Measurements from ENCODE around the gene KCNG2. TPM values are rescaled to one million over a fixed set of nuclear protein-coding genes. Genes with fewer than 3 reads are reported as not detected.

KCNG2 gene
- total RNA-seq, 2 donors from 2014 or later: not detected

GRCh38 chr18:79930020-79930642 lies 132.4 kb downstream of the KCNG2 start:
- TF ChIP-seq POLR2A (IDR thresholded peaks at IDR 0.05) (no peak), CTCF (IDR thresholded peaks at IDR 0.05) (no peak)
- H3K9me3 ChIP-seq: peaks cover 0 to 18% (median 0%) of the 10 kb centered on the region in 3 donors
- H3K27me3 ChIP-seq: no peaks in the 10 kb centered on the region
- ATAC-seq: no peak
- H3K36me3 ChIP-seq (replicated peaks in 1 of 2; ENCODE audit: insufficient read depth in 1 of 2, low read depth in 2 of 2): no peaks in the 10 kb centered on the region
- no peak overlapping the region for H3K4me3 ChIP-seq
- WGBS, 2 donors: 90 to 98% methylated on average over 2 of the region's 2 CpGs
- no peak overlapping the region for H3K27ac ChIP-seq
- intact Hi-C loops (cut with DNase I): loop anchor here (10.0 kb wide), 1 partner anchor 55 kb away; the partner anchor contains the start of gene TXNL4A
- H3K4me1 ChIP-seq: peaks cover 41% of the 10 kb centered on the region
- DNase-seq: no peak

GRCh38 chr18:79931475-79931874 lies 133.7 kb downstream of the KCNG2 start:
- no peaks in the 10 kb centered on the region for H3K36me3 ChIP-seq (replicated peaks in 1 of 2; ENCODE audit: insufficient read depth in 1 of 2, low read depth in 2 of 2)
- peaks cover 0 to 18% (median 0%) of the 10 kb centered on the region in 3 donors for H3K9me3 ChIP-seq
- no peak overlapping the region for H3K27ac ChIP-seq
- DNase-seq (peak in 2 of 4 donors; percentile 1 to 4), ATAC-seq (no peak)
- peaks cover 31% of the 10 kb centered on the region for H3K4me1 ChIP-seq
- TF ChIP-seq POLR2A (IDR thresholded peaks at IDR 0.05) (no peak), CTCF (IDR thresholded peaks at IDR 0.05) (no peak)
- no peaks in the 10 kb centered on the region for H3K27me3 ChIP-seq
- WGBS, 2 donors: 97 to 100% methylated on average over 2 of the region's 2 CpGs
- H3K4me3 ChIP-seq: no peak overlapping the region
- intact Hi-C loops (cut with DNase I): loop anchor here (10.0 kb wide), 1 partner anchor 53 kb away; the partner anchor contains the start of gene TXNL4A

GRCh38 chr18:79932907-79933306 lies 135.2 kb downstream of the KCNG2 start:
- WGBS, 2 donors: 92 to 96% methylated on average over 3 of the region's 3 CpGs

GRCh38 chr18:79933765-79934164 lies 136.0 kb downstream of the KCNG2 start:
- peaks cover 20% of the 10 kb centered on the region for H3K4me1 ChIP-seq
- no peak overlapping the region for H3K4me3 ChIP-seq
- ATAC-seq (peak; percentile 93), DNase-seq (peak; percentile 73 to 86 (median 83))
- no peaks in the 10 kb centered on the region for H3K27me3 ChIP-seq
- H3K27ac ChIP-seq: peak overlapping the region in 3 of 4 donors; percentile 38 to 59 (median 58)
- intact Hi-C loops (cut with DNase I): loop anchor here (10.0 kb wide), 1 partner anchor 51 kb away; the partner anchor contains the start of gene TXNL4A
- no peaks in the 10 kb centered on the region for H3K36me3 ChIP-seq (replicated peaks in 1 of 2; ENCODE audit: insufficient read depth in 1 of 2, low read depth in 2 of 2)
- TF ChIP-seq POLR2A (IDR thresholded peaks at IDR 0.05) (no peak), CTCF (IDR thresholded peaks at IDR 0.05) (peak; percentile 32 to 75 (median 60))
- 23 to 53% methylated on average over 10 of the region's 10 CpGs for WGBS, 2 donors
- H3K9me3 ChIP-seq: peaks cover 0 to 15% (median 0%) of the 10 kb centered on the region in 3 donors

More at GRCh38 chr18:79932907-79933306, 135.2 kb downstream of the KCNG2 start:
- Histone ChIP-seq H3K4me1 (peaks cover 20% of the 10 kb centered on the region), H3K36me3 (replicated peaks in 1 of 2; ENCODE audit: insufficient read depth in 1 of 2, low read depth in 2 of 2) (no peaks in the 10 kb centered on the region), H3K4me3 (no peak overlapping the region), H3K27me3 (no peaks in the 10 kb centered on the region), H3K27ac (no peak overlapping the region), H3K9me3 (peaks cover 0 to 18% (median 0%) of the 10 kb centered on the region in 3 donors)
- no peak for ATAC-seq
- no peak for DNase-seq
- intact Hi-C loops (cut with DNase I): loop anchor here (10.0 kb wide), 1 partner anchor 52 kb away; the partner anchor contains the start of gene TXNL4A
- TF ChIP-seq POLR2A (IDR thresholded peaks at IDR 0.05): no peak
- TF ChIP-seq CTCF (IDR thresholded peaks at IDR 0.05): no peak

Measured in body of pancreas (tissue), 4 donors.